ENCODE data around the gene CD4. TPM values are rescaled to one million over a fixed set of nuclear protein-coding genes. Genes with fewer than 3 reads are reported as not detected.

CD4 gene
- total RNA-seq, 2 donors from 2014 or later, result 6.2 to 13.4 TPM

DNA sequence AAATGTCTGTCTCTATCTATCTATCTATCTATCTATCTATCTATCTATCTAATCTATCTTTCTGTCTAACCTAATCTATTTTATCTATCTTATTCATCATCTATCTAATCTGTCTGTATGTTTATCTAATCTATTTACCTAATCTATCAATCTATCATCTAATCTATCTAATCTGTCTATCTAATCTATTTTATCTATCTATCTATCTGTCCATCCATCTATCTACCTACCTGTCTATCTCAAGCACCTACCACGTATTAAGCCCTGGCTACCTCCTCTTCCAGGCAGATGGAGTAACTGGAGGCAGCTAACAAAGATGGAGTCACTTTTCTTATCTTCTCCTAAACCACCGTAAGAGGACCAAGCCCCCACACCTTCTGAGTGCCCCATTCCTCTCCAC is 5.8 kb downstream of the CD4 start:
- TF ChIP-seq, protein P1, sequence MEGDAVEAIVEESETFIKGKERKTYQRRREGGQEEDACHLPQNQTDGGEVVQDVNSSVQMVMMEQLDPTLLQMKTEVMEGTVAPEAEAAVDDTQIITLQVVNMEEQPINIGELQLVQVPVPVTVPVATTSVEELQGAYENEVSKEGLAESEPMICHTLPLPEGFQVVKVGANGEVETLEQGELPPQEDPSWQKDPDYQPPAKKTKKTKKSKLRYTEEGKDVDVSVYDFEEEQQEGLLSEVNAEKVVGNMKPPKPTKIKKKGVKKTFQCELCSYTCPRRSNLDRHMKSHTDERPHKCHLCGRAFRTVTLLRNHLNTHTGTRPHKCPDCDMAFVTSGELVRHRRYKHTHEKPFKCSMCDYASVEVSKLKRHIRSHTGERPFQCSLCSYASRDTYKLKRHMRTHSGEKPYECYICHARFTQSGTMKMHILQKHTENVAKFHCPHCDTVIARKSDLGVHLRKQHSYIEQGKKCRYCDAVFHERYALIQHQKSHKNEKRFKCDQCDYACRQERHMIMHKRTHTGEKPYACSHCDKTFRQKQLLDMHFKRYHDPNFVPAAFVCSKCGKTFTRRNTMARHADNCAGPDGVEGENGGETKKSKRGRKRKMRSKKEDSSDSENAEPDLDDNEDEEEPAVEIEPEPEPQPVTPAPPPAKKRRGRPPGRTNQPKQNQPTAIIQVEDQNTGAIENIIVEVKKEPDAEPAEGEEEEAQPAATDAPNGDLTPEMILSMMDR (IDR thresholded peaks at IDR 0.05), result no peak
- H3K27me3 ChIP-seq, result no peaks in the 10 kb centered on the region
- no peak overlapping the region for H3K27ac ChIP-seq
- no peaks in the 10 kb centered on the region for H3K4me1 ChIP-seq
- DNase-seq, result no peak
- no peak overlapping the region for H3K4me3 ChIP-seq
- no peaks in the 10 kb centered on the region for H3K36me3 ChIP-seq
- intact Hi-C loops (cut with DNase I), result no loop called here
- H3K9me3 ChIP-seq, result no peaks in the 10 kb centered on the region
- no peak overlapping the region for H3K9ac ChIP-seq (ENCODE audit: low read depth in 2 of 2, low read length in 2 of 2)

DNA sequence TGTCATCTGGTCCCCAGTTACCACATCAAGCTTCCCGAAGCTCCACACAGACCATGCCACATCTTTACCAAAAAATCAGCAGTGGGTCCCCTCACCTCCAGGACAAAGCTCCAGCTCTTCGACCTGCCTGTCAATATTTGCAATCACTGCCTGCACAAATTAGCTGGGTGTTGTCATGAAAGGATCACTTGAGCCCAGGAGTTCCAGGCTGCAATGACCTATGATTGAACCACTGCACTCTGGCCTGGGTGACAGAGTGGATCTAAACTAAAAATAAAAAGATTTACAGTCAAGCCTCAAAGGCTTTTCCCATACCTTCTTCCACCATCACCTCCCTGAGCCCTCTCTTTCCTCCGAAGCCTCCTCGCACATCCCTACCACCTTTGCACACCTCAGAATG is 7.2 kb downstream of the CD4 start:
- H3K4me3 ChIP-seq, result no peak overlapping the region
- intact Hi-C loops (cut with DNase I), result no loop called here
- no peaks in the 10 kb centered on the region for H3K4me1 ChIP-seq
- no peaks in the 10 kb centered on the region for H3K27me3 ChIP-seq
- no peak overlapping the region for H3K9ac ChIP-seq (ENCODE audit: low read depth in 2 of 2, low read length in 2 of 2)
- no peak overlapping the region for H3K27ac ChIP-seq
- no peaks in the 10 kb centered on the region for H3K9me3 ChIP-seq
- DNase-seq, result no peak
- no peaks in the 10 kb centered on the region for H3K36me3 ChIP-seq
- TF ChIP-seq, protein P1 (IDR thresholded peaks at IDR 0.05), result no peak

DNA sequence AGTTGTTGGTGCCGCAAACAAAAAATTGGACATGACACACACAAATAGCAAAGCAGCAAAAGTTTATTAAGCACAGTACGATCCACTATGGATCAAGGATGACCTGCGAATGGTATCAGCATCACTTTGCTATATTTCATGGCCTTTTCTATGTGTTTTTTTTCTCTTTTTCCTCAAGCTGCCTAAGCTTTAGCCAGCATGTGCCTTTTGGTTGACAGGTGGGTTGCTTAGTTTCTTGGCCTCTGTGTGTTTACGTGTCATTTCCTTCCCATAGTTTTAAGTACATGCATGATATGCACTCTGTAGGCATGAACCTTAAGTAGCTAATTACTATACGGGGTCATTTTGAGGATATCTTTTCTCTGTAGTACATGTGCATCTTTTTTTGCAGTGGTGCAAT is 9.8 kb downstream of the CD4 start:
- Histone ChIP-seq H3K36me3 (no peaks in the 10 kb centered on the region), H3K4me1 (no peaks in the 10 kb centered on the region), H3K4me3 (no peak overlapping the region), H3K9me3 (no peaks in the 10 kb centered on the region), H3K27ac (no peak overlapping the region), H3K9ac (ENCODE audit: low read depth in 2 of 2, low read length in 2 of 2) (no peak overlapping the region), H3K27me3 (no peaks in the 10 kb centered on the region)
- intact Hi-C loops (cut with DNase I), result no loop called here
- TF ChIP-seq, protein P1 (IDR thresholded peaks at IDR 0.05), result no peak
- DNase-seq, result no peak

DNA sequence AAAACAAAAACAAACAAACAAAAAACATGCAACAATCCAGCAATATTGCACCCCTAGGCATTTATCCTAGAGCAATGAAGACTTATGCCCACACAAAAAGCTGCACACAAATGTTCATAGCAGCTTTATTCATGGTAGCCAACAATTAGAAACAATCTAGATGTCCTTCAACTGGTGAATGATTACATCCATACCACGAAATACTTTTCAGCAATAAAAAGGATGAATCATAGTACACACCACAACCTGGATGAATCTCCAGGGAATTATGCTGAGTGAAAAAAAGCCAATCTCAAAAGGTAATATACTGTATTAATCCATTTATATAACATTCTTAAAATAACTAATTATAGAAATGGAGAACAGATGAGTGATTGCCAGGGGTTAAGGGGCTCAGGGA is 17.8 kb downstream of the CD4 start:
- no peak overlapping the region for H3K27ac ChIP-seq
- TF ChIP-seq, protein P1 (IDR thresholded peaks at IDR 0.05), result no peak
- no peak overlapping the region for H3K4me3 ChIP-seq
- H3K9me3 ChIP-seq, result no peaks in the 10 kb centered on the region
- H3K4me1 ChIP-seq, result no peaks in the 10 kb centered on the region
- no peaks in the 10 kb centered on the region for H3K36me3 ChIP-seq
- no peaks in the 10 kb centered on the region for H3K27me3 ChIP-seq
- DNase-seq, result no peak
- intact Hi-C loops (cut with DNase I), result no loop called here
- H3K9ac ChIP-seq (ENCODE audit: low read depth in 2 of 2, low read length in 2 of 2), result no peak overlapping the region

DNA sequence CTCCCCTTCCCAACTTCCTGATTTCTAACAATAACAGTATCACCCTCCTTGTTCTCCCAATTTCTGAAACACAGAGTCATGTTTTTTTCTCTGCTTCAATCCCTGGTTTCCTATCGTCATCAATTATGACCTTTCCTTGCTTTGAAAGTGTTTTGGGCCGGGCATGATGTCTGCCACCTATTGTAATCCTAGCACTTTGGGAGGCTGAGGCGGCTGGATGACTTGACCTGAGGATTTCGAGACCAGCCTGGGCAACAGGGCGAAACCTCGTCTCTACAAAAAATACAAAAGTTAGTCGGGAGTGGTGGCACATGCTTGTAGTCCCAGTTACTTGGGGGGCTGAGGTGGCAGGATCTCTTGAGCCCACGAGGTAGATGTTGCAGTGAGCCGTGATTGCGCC is 19.7 kb downstream of the CD4 start:
- Histone ChIP-seq H3K27ac (no peak overlapping the region), H3K9ac (ENCODE audit: low read depth in 2 of 2, low read length in 2 of 2) (no peak overlapping the region), H3K4me1 (no peaks in the 10 kb centered on the region), H3K4me3 (no peak overlapping the region), H3K36me3 (no peaks in the 10 kb centered on the region), H3K27me3 (no peaks in the 10 kb centered on the region), H3K9me3 (no peaks in the 10 kb centered on the region)
- no peak for DNase-seq
- TF ChIP-seq, protein P1 (IDR thresholded peaks at IDR 0.05), result no peak
- intact Hi-C loops (cut with DNase I), result no loop called here

DNA sequence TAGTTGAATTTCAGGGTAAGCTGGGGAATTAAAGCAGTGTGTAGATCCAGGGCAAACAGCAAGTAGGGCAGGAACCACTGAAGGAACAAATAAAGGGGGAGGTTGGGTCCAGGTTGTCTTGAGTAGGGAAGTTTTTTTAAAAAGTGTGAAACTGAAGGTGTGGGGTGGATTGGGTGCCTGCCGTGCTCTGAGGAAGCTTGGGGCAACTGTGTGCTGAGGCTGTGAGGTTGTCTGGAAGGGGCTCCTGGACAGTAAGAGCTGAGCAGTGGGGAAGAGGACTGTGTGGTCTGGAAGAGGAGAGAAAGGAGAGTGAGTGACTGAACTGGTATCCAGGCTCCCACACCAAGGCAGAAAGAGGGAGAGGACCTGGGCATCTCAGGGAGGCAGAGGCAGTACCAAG is 21.4 kb downstream of the CD4 start:
- no peaks in the 10 kb centered on the region for H3K9me3 ChIP-seq
- no peak for DNase-seq
- H3K9ac ChIP-seq (ENCODE audit: low read depth in 2 of 2, low read length in 2 of 2), result no peak overlapping the region
- H3K36me3 ChIP-seq, result no peaks in the 10 kb centered on the region
- TF ChIP-seq, protein P1 (IDR thresholded peaks at IDR 0.05), result no peak
- intact Hi-C loops (cut with DNase I), result no loop called here
- no peaks in the 10 kb centered on the region for H3K4me1 ChIP-seq
- no peak overlapping the region for H3K4me3 ChIP-seq
- no peak overlapping the region for H3K27ac ChIP-seq
- no peaks in the 10 kb centered on the region for H3K27me3 ChIP-seq
